ENCODE data around the gene A1BG.

The A1BG gene

GRCh38 chr19:58334691-58335249, 18.5 kb downstream of the A1BG start:
- no peak for DNase-seq

- DNase-seq, result no peak
Measured at GRCh38 chr19:58332697-58333096, 20.6 kb downstream of the A1BG start.

- no peak for DNase-seq
Measured at GRCh38 chr19:58330458-58330857, 22.8 kb downstream of the A1BG start.

GRCh38 chr19:58328999-58329398, 24.3 kb downstream of the A1BG start:
- peak in 1 of 2 experiments; percentile 18 for DNase-seq

- DNase-seq, result peak; percentile 92 to 94
Measured at GRCh38 chr19:58326914-58327726, 26.2 kb downstream of the A1BG start, which contains the start of gene ZSCAN22. TSS of gene ZSCAN22 (plus strand) at chr19:58326994. CDS start at chr19:58334803, 7,809 bp downstream.

- no peak for DNase-seq
Measured at GRCh38 chr19:58326501-58326913, 26.8 kb downstream of the A1BG start.

GRCh38 chr19:58325311-58326022, 27.8 kb downstream of the A1BG start:
- no peak for DNase-seq

DNA sequence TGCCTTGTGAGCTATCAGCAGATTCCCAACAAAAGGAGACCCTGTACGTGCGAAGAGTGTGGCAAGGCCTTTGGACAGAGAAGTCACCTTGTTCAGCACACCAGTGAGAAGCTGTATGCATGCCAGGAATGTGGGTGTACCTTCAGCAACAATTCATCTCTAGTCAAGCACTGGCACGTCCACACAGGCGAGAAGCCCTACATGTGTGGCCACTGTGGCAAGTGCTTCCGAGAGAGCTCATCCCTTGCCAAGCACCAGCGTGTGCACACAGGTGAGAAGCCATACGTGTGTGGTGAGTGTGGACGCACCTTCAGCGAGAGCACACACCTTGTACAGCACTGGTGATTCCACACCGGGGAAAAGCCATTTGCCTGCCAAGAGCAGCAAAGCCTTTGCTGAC, 34.1 kb downstream of the A1BG start:
- DNase-seq, result no peak

DNA sequence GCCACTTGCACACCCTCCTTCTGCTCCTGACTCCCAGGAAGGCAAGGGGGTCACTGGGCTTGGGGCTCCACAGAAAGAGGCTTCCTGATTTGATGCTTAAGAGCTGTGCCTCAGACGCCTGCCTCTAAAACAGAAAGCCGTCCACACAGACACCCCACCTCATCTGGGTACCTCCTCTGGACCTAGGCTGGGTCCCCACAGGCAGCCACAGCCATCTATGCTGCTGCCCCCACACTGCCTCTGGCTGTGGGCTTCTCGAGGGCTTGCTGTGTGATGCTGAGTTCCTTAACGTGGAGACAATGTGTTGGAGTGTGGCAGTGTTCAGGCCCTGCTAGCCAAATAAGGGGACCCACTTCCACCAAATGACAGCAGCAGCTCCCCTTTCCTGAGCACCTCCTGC, 35.0 kb downstream of the A1BG start:
- DNase-seq, result no peak

- DNase-seq, result no peak
Measured at GRCh38 chr19:58317476-58318072, 35.7 kb downstream of the A1BG start.

- no peak for DNase-seq
Measured at GRCh38 chr19:58315580-58315979, 37.7 kb downstream of the A1BG start.

- DNase-seq, result no peak
Measured at GRCh38 chr19:58311345-58311865, 41.9 kb downstream of the A1BG start.

- DNase-seq, result peak; percentile 12 to 30
Measured at GRCh38 chr19:58310685-58311084, 42.6 kb downstream of the A1BG start.

- DNase-seq, result no peak
Measured at GRCh38 chr19:58307736-58308135, 45.6 kb downstream of the A1BG start.

DNA sequence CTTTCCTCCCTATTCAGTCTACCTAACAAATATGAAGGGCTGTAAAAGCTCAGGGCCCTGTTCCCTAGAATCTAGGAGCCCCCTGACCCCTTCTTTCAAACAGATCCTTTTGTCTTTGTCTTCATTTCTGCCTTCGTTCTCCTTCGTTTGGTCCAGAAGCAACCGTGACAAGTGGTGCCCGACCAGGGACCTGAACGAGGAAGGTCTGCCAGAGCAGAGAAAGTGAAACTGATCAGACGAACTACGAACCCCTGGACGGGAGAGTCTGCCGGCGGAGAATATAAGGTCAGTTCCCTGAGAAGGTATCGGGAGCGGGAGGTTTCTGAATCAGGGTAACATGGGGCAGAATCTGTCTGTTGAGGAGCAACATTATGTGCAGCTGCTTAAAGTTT, 47.4 kb downstream of the A1BG start:
- no peak for DNase-seq

- DNase-seq, result peak; percentile 92 to 94
Measured at GRCh38 chr19:58305065-58305931, 48.0 kb downstream of the A1BG start, which contains the start of gene ERVK3-1. TSS of gene ERVK3-1 (plus strand) at chr19:58305377. CDS start at chr19:58312169, 6,792 bp downstream.

DNA sequence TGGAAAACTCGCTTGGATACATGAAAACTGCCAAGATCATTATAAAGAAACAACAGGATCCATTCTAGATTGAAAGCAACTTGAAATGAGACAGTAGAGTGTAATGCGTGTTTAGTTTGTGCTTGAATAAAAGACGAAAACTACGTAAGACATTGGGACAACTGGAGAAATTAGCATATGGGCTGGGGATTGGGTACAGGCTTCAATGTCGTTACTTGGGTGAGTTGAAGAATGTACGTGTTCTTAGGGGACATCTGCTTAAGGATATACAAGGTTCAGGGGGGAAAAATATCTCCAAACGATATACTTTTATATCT, 48.6 kb downstream of the A1BG start:
- no peak for DNase-seq

DNA sequence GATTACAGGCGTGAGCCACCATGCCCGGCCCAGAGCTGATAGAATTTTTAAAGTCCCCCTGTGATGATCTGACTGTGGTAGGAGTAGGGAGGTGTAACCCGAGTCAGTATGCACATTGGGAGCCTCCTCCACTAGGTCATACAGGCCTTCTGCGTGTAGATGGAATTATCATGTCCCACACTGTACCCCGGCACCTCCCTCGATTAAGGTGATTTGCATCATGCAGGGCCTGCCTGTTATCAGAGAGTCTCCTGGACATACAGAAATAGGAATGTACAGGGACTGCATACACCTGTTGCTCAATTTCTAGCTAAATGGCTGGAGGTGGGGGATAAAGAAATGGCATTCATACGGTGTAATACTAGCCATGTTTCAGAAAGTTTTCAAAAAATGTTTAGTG, 49.0 kb downstream of the A1BG start:
- no peak for DNase-seq

DNA sequence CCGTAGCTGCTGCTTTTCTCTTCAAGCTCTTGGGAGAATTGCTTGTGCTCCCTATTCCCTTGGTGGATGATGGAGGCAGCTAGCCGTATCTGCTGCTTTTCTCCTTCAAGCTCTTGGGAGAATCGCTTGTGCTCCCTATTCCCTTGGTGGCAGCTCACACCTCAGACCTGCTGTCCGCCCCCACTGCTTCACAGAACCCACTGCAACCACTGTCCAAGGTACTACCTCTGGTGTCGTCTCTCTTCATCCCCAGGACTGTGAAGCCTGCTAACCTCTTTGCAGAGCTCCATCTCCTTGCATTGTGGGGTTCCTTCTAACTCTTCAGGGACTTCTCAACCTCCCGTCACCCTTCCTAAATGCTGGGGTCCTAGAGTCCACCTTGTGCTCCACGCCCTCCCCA, 52.7 kb downstream of the A1BG start:
- DNase-seq, result no peak

GRCh38 chr19:58296104-58296503, 57.2 kb downstream of the A1BG start:
- no peak for DNase-seq

All from activated CD4-positive, alpha-beta T cell treated with anti-CD3 and anti-CD28 coated beads, Interleukin-2, amount 50 U/mL, for 48 hours (primary cell).